ENCODE data around the gene TMEM131L.
A peak's percentile ranks its signal among the peaks of the same experiment; 100 is the strongest.

The TMEM131L gene

DNA sequence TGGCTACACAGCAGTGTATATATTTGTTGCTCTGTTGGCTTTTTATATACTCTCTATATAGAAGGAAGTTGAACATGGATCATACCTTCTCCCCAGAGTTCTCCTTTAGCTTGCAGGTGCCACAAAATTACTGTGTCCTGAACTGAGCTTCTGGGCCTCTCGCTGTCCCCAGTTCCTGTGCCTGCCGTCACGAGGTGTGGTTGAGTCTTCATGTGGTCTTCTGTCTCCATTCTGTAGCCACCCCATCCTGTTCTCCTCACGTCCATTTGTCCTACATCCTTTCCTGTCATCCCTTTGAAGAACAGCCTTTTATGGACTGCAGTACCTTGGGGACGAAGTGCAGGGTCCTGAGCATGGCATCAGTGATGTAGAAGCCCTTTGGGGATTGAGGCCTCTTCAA is 14.5 kb downstream of the TMEM131L start:
- Histone ChIP-seq H3K9me3 (ENCODE audit: low read length) (no peaks in the 10 kb centered on the region), H3K36me3 (ENCODE audit: insufficient read depth, low read length) (no peaks in the 10 kb centered on the region), H3K4me3 (ENCODE audit: low read depth in 1 of 2, low read length in 2 of 2) (no peak overlapping the region), H3K4me1 (ENCODE audit: insufficient read depth, low read length) (peaks cover 21% of the 10 kb centered on the region), H3K27me3 (ENCODE audit: control insufficient read depth in 1 of 2, insufficient read depth in 2 of 2, low read length in 2 of 2) (no peaks in the 10 kb centered on the region), H3K9ac (ENCODE audit: low read length) (no peak overlapping the region), H3K27ac (ENCODE audit: low read depth, low read length) (no peak overlapping the region)

DNA sequence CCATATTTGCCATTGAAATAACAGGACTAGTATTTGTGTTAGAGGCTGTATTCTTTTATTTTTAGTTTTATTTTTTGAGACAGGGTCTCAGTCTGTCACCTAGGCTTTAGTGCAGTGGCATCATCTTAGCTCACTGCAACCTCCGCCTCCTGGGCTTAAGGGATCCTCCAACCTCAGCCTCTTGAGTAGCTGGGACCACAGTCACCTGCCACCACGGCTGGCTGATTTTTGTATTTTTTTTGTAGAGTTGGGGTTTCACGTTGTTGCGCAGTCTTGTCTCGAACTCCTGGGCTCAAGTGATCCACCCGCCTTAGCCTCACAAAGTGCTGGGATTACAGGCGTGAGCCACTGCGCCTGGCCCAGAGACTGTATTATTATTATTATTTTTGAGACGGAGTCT is 15.3 kb downstream of the TMEM131L start:
- Histone ChIP-seq H3K4me1 (ENCODE audit: insufficient read depth, low read length) (peaks cover 29% of the 10 kb centered on the region), H3K27ac (ENCODE audit: low read depth, low read length) (no peak overlapping the region), H3K36me3 (ENCODE audit: insufficient read depth, low read length) (no peaks in the 10 kb centered on the region), H3K9me3 (ENCODE audit: low read length) (no peaks in the 10 kb centered on the region), H3K27me3 (ENCODE audit: control insufficient read depth in 1 of 2, insufficient read depth in 2 of 2, low read length in 2 of 2) (no peaks in the 10 kb centered on the region), H3K9ac (ENCODE audit: low read length) (no peak overlapping the region), H3K4me3 (ENCODE audit: low read depth in 1 of 2, low read length in 2 of 2) (no peak overlapping the region)

DNA sequence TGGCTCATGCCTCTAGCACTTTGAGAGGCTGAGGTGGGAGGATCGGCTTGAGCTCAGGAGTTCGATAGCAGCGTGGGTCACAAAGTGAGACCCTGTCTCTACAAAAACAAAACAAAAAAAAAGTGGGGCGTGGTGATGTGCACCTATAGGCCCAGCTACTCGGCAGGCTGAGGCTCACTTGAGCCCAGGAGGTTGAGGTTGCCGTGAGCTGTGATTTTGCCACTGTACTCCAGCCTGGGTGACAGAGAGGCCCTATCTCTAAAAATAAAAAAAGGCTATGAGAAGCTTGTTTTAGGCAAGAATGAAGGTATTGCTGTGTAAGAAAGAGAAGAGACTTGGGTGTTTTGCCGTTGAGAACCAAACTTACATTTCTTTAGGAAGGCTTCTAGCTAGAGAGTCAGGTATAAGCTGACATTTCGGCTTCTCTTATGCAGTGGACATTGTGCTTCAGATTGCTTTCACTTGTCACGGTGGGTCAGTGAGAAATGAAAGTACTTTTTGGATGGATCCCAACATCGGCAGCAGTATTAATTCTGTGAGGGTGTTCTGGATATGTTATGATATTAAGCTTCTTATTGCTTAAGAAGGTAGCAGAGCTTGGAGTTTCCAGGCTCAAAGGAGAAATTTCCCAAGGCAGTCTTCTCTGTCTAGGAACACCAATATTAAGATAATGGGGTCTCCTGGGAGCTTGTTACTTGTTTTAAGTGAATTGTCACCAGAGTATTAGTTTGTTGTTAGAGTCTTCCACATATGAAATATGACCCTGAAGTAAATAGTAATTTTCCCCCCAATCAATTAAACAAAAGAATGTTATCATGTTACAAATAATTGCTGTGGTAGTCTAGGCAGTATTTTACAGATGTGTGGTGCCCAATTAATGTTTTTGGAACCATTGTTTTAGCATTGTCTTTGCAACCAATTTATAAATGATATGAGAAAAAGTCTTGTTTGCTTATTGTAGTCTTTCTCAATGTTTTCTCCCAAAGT is 17.6 kb downstream of the TMEM131L start:
- no peaks in the 10 kb centered on the region for H3K9me3 ChIP-seq (ENCODE audit: low read length)
- peak overlapping the region; percentile 66 for H3K27ac ChIP-seq (ENCODE audit: low read depth, low read length)
- peaks cover 42% of the 10 kb centered on the region for H3K4me1 ChIP-seq (ENCODE audit: insufficient read depth, low read length)
- peak overlapping the region; percentile 35 for H3K9ac ChIP-seq (ENCODE audit: low read length)
- H3K36me3 ChIP-seq (ENCODE audit: insufficient read depth, low read length), result no peaks in the 10 kb centered on the region
- H3K27me3 ChIP-seq (ENCODE audit: control insufficient read depth in 1 of 2, insufficient read depth in 2 of 2, low read length in 2 of 2), result no peaks in the 10 kb centered on the region
- peak overlapping the region in 1 of 2 donors; percentile 33 for H3K4me3 ChIP-seq (ENCODE audit: low read depth in 1 of 2, low read length in 2 of 2)

DNA sequence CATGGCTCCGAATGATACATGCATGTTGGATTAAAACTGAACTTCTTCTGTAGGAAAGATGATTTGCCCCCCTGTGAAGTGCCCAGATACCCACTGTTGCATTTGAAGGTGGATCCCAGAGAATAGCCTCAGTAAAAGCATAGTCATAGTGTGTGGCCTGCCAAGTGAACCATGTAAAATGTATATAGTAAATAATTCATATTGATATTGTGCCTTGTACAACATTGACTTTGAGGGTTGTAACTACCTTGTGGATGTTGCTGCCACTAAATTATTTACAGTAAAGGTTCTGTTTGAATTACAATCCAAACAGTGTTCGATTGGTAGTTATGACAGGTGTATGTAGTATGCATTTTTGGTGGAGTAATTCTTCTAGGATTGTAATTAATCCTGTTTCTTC is 19.2 kb downstream of the TMEM131L start:
- H3K4me1 ChIP-seq (ENCODE audit: insufficient read depth, low read length), result peaks cover 52% of the 10 kb centered on the region
- no peaks in the 10 kb centered on the region for H3K27me3 ChIP-seq (ENCODE audit: control insufficient read depth in 1 of 2, insufficient read depth in 2 of 2, low read length in 2 of 2)
- H3K9ac ChIP-seq (ENCODE audit: low read length), result no peak overlapping the region
- H3K4me3 ChIP-seq (ENCODE audit: low read depth in 1 of 2, low read length in 2 of 2), result no peak overlapping the region
- H3K27ac ChIP-seq (ENCODE audit: low read depth, low read length), result no peak overlapping the region
- no peaks in the 10 kb centered on the region for H3K36me3 ChIP-seq (ENCODE audit: insufficient read depth, low read length)
- no peaks in the 10 kb centered on the region for H3K9me3 ChIP-seq (ENCODE audit: low read length)

DNA sequence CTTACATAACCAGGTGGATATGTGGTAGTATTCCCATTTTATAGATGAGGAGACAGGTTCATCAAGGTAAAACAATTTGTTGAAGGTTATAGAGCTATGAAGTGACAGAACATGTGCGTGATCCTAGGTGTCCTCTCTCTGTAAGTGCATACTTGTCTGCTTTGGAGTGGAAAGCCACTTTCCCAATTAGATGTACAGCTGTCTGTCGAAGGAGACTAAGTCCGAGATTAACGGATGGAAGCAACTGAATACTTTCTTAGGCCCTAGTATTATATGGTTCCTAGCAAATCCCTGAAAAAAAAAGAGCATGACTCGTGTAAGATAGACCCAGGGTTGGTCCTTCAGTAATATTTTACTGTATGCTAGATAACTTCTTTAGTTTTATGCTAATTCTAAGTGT is 19.7 kb downstream of the TMEM131L start:
- Histone ChIP-seq H3K27ac (ENCODE audit: low read depth, low read length) (no peak overlapping the region), H3K27me3 (ENCODE audit: control insufficient read depth in 1 of 2, insufficient read depth in 2 of 2, low read length in 2 of 2) (no peaks in the 10 kb centered on the region), H3K9me3 (ENCODE audit: low read length) (no peaks in the 10 kb centered on the region), H3K36me3 (ENCODE audit: insufficient read depth, low read length) (no peaks in the 10 kb centered on the region), H3K4me3 (ENCODE audit: low read depth in 1 of 2, low read length in 2 of 2) (no peak overlapping the region), H3K9ac (ENCODE audit: low read length) (no peak overlapping the region), H3K4me1 (ENCODE audit: insufficient read depth, low read length) (peaks cover 52% of the 10 kb centered on the region)

DNA sequence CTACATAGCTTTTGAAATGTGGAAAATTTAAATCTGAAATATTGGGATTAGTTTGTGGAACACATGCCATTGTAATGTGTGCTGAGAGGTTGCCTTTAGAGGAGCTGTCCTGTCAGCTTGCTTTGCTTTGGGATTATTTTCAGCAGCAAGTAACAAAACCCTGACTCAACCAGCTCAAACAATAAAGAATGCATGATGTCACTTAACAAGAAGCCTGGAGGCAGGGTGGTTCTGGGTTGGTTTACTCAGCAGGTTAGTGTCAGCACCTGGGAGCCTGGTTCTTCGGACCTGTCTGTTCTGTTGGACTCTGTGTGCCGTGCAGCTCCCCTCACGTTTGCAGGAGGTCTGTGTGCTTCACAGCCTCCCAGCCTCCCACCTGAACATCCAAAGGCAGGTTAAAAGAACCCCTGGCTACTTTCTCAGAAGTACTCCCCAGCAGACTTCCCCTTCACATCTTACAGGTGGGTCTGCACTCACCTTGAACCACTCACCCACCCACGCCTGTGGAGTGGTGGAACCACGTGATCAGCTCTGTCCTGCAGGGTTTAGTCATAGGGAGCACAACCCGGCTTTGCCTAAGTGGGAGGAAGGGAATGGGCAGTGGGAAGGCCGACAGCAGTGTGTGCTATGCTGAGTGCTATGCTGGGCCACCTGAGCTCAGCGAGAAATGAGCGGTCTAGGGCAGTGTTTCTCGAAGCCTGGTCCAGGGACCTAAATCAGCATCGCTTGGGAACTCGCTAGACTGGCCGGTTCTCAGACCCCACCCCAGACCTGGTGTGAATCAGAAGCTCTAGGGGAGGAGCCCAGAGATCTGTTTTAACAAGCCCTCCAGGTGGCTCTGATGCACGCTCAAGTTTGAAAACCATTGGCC is 20.4 kb downstream of the TMEM131L start:
- H3K27me3 ChIP-seq (ENCODE audit: control insufficient read depth in 1 of 2, insufficient read depth in 2 of 2, low read length in 2 of 2), result no peaks in the 10 kb centered on the region
- no peak overlapping the region for H3K4me3 ChIP-seq (ENCODE audit: low read depth in 1 of 2, low read length in 2 of 2)
- no peak overlapping the region for H3K27ac ChIP-seq (ENCODE audit: low read depth, low read length)
- H3K4me1 ChIP-seq (ENCODE audit: insufficient read depth, low read length), result peaks cover 52% of the 10 kb centered on the region
- H3K9me3 ChIP-seq (ENCODE audit: low read length), result no peaks in the 10 kb centered on the region
- H3K36me3 ChIP-seq (ENCODE audit: insufficient read depth, low read length), result no peaks in the 10 kb centered on the region
- no peak overlapping the region for H3K9ac ChIP-seq (ENCODE audit: low read length)

DNA sequence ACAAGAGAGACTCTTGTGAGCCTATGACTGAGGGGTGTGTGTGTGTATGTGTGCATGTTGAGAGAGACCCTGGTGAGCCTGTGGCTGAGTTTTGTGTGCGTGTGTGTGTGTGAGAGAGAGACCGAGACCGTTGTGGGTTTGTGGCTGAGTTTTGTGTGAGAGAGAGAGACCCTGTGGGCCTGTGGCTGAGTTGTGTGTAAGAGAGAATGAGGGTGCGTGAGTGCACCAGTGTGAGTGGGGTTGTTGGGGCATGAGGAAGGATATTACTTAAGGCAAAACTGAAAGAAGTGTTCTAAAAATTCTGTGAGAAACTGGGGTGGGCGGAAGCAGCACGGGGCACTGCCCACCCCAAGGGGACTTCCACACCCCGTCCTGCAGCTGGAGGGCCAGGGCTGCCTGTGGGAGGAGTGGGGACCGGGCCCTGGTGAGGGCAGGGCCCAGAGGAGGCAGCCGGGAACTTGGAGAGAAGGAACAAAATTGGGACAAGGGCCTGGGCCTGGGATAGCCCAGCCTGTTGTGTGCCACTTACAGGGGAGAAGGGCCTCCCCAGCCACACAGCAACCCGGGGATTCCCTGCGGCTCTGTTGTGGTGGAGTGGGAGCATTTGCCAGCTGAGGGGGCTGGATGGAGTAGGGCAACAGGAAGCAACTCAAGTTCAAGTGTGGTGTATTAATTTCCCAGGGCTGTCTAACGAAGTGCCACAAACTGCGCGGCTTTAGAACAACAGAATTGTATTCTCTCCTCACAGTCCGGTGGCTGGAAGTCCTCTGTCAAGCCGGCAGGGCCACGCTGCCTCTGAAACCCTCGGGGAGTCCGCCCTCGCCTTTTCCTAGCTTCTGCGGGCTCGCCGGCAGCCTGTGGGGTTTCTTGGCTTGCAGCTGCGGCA is 22.1 kb downstream of the TMEM131L start:
- Histone ChIP-seq H3K27ac (ENCODE audit: low read depth, low read length) (peak overlapping the region; percentile 43), H3K4me1 (ENCODE audit: insufficient read depth, low read length) (peaks cover 50% of the 10 kb centered on the region), H3K36me3 (ENCODE audit: insufficient read depth, low read length) (no peaks in the 10 kb centered on the region), H3K9ac (ENCODE audit: low read length) (no peak overlapping the region), H3K4me3 (ENCODE audit: low read depth in 1 of 2, low read length in 2 of 2) (peak overlapping the region in 1 of 2 donors; percentile 15), H3K27me3 (ENCODE audit: control insufficient read depth in 1 of 2, insufficient read depth in 2 of 2, low read length in 2 of 2) (no peaks in the 10 kb centered on the region), H3K9me3 (ENCODE audit: low read length) (no peaks in the 10 kb centered on the region)

DNA sequence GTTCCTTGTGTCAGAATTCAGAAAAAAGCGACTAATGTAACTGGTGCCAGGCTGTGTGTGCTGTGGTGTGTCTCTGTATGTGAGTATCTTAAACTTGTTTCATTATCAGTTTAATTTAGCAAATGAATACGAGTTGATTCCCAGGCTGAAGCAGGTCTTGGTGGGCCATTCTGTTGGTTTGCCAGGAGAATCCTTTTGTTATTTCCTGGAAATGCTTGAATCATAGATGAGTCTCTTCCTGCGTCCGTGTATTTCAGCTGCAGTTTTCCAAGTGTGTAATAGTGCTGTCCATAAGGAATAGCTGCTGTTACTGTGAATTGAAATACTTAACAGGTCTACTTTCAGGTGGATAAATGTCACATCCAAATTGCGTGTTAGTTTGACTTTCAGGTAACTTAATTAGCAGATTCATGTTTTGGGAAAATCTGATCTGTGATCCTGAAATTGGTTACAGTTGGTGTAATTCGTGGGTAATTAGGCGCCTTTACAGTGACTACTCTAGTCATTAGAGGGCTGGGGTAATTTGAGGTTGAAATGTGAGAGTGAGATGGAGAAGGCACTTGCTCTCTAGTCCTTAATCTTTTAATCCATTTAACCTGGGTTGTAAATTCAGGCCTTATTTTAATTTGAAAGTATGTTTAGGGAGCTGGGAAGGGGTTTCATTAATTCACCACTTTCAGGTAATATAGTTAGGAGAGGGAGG is 23.8 kb downstream of the TMEM131L start:
- H3K27me3 ChIP-seq (ENCODE audit: control insufficient read depth in 1 of 2, insufficient read depth in 2 of 2, low read length in 2 of 2), result no peaks in the 10 kb centered on the region
- no peak overlapping the region for H3K27ac ChIP-seq (ENCODE audit: low read depth, low read length)
- no peak overlapping the region for H3K9ac ChIP-seq (ENCODE audit: low read length)

DNA sequence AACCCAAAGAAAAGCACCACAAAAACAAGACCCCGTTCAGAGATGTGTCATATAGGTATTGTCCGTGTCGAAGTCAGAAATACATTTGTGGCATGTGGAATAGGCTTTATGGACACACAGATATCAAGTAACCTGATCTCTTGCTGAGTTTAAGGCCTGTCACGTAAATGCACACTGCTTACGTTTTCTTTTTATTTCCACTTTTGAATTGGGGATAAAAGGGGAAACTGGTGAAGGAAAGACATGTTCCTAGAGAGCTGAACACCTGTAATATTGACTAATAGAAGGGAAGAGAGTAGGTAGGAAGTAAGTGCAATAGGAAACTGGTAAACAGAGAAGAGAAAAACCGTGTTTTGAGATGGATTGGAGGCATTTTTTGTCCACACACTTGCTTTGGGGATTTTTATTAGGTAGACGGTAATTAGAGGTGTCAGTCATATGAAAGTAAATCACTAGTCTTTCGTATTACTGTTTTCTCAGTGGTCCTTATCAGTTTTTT is 24.9 kb downstream of the TMEM131L start:
- Histone ChIP-seq H3K4me1 (ENCODE audit: insufficient read depth, low read length) (peaks cover 37% of the 10 kb centered on the region), H3K27me3 (ENCODE audit: control insufficient read depth in 1 of 2, insufficient read depth in 2 of 2, low read length in 2 of 2) (no peaks in the 10 kb centered on the region), H3K9me3 (ENCODE audit: low read length) (no peaks in the 10 kb centered on the region), H3K27ac (ENCODE audit: low read depth, low read length) (no peak overlapping the region), H3K9ac (ENCODE audit: low read length) (no peak overlapping the region), H3K36me3 (ENCODE audit: insufficient read depth, low read length) (no peaks in the 10 kb centered on the region), H3K4me3 (ENCODE audit: low read depth in 1 of 2, low read length in 2 of 2) (no peak overlapping the region)

More for the DNA sequence above, 23.8 kb downstream of the TMEM131L start:
- Histone ChIP-seq H3K9me3 (ENCODE audit: low read length) (no peaks in the 10 kb centered on the region), H3K4me1 (ENCODE audit: insufficient read depth, low read length) (peaks cover 43% of the 10 kb centered on the region), H3K36me3 (ENCODE audit: insufficient read depth, low read length) (no peaks in the 10 kb centered on the region), H3K4me3 (ENCODE audit: low read depth in 1 of 2, low read length in 2 of 2) (no peak overlapping the region)

DNA sequence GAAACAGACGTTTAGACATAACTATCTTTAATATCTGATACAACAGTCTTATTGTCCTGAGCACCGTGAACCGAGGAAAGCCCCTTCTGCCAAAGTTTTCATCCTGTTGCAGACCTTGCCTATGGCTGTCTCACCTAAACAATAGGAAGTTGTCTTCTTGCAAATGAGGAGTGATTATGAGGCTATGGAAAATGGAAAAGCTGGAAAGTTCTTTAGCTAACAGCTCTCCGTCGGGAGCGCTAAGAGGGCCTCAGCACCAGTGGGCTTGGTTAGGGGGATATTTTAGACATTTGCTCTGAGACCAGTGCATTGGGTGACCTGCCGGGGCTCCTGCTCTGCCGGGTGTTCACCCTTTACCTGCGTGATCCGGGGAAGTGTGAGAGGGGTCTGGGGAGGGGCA is 28.4 kb downstream of the TMEM131L start:
- no peaks in the 10 kb centered on the region for H3K27me3 ChIP-seq (ENCODE audit: control insufficient read depth in 1 of 2, insufficient read depth in 2 of 2, low read length in 2 of 2)
- no peak overlapping the region for H3K4me3 ChIP-seq (ENCODE audit: low read depth in 1 of 2, low read length in 2 of 2)
- H3K36me3 ChIP-seq (ENCODE audit: insufficient read depth, low read length), result no peaks in the 10 kb centered on the region
- H3K27ac ChIP-seq (ENCODE audit: low read depth, low read length), result no peak overlapping the region
- peaks cover 27% of the 10 kb centered on the region for H3K4me1 ChIP-seq (ENCODE audit: insufficient read depth, low read length)
- no peaks in the 10 kb centered on the region for H3K9me3 ChIP-seq (ENCODE audit: low read length)
- H3K9ac ChIP-seq (ENCODE audit: low read length), result no peak overlapping the region

All from muscle layer of colon (tissue), 2 donors.